ENCODE data around the gene ASIC2. TPM values are rescaled to one million over a fixed set of nuclear protein-coding genes. Genes with fewer than 3 reads are reported as not detected.

Gene ASIC2
- total RNA-seq, 1 experiment from 2014 or later: 0.09 TPM

DNA sequence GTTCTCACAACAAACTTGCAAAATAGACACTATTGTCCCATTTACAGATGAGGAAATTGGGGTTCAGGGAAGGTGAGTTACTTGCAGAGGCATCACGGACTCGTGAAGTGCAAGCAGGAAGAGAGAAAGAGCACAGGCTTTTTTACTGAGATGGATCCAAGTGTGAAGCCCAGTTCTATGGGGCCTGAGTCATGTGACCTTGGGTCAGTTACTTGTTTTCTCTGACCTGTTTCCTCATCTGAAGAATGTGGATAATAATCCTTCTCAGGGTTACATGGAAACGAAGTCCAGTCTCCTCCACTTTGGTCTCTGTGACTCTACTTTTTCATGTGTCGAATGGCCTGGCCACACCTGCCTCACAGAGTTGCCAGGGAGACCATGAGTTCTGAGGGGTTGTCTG lies 167.0 kb downstream of the ASIC2 start:
- Histone ChIP-seq H3K27me3 (ENCODE audit: insufficient read depth, low read depth) (peaks cover 52% of the 10 kb centered on the region), H3F3A (ENCODE audit: insufficient read depth, low read depth) (no peaks in the 10 kb centered on the region), H3K36me3 (ENCODE audit: low read depth) (no peaks in the 10 kb centered on the region), H3K4me2 (no peak overlapping the region), H3K4me3 (no peak overlapping the region), H2AFZ (no peak overlapping the region), H3K4me1 (replicated peaks; ENCODE audit: insufficient read depth) (no peaks in the 10 kb centered on the region), H3K79me2 (ENCODE audit: low read depth) (no peaks in the 10 kb centered on the region), H3K9me2 (ENCODE audit: insufficient read depth) (no peaks in the 10 kb centered on the region), H3K27ac (no peak overlapping the region), H4K20me1 (ENCODE audit: insufficient read depth) (no peaks in the 10 kb centered on the region), H3K9me3 (ENCODE audit: insufficient read depth, low read depth) (no peaks in the 10 kb centered on the region)
- POLR2A ChIA-PET (ENCODE audit: unreplicated experiment): no interaction called here
- intact Hi-C loops (cut with micrococcal nuclease; ENCODE audit: unreplicated experiment): loop anchor here (10.0 kb wide), 1 partner anchor 119 kb away; no protein-coding TSS in a partner anchor
- TF ChIP-seq EZH2 (IDR thresholded peaks at IDR 0.05; ENCODE audit: low read depth): no peak
- TF ChIP-seq, protein P1, sequence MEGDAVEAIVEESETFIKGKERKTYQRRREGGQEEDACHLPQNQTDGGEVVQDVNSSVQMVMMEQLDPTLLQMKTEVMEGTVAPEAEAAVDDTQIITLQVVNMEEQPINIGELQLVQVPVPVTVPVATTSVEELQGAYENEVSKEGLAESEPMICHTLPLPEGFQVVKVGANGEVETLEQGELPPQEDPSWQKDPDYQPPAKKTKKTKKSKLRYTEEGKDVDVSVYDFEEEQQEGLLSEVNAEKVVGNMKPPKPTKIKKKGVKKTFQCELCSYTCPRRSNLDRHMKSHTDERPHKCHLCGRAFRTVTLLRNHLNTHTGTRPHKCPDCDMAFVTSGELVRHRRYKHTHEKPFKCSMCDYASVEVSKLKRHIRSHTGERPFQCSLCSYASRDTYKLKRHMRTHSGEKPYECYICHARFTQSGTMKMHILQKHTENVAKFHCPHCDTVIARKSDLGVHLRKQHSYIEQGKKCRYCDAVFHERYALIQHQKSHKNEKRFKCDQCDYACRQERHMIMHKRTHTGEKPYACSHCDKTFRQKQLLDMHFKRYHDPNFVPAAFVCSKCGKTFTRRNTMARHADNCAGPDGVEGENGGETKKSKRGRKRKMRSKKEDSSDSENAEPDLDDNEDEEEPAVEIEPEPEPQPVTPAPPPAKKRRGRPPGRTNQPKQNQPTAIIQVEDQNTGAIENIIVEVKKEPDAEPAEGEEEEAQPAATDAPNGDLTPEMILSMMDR (conservative IDR thresholded peaks at IDR 0.05): no peak
- BruUV-seq (replicated peaks): no TSS peak
- no peak for DNase-seq
- CTCF ChIA-PET: no interaction called here

DNA sequence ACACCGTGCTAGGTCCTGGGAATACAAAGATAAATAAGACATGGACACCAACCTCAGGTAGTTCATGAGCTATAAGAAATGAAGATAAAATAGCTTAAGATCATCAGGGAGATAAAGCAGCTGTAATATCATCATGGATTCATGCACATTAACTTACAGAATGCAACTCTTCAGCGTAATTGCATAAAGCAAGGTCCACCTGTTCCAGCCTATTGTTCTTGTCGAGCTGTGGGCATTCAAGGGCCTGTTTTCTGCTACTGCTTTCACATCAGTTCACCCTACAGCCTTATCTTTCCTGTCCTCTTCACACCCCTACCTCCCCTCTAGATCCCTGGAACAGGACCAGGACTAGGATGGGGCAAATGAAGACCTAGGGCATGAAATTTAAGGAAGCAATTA lies 167.5 kb downstream of the ASIC2 start:
- DNase-seq: no peak
- Histone ChIP-seq H3K79me2 (ENCODE audit: low read depth) (no peaks in the 10 kb centered on the region), H3K9me3 (ENCODE audit: insufficient read depth, low read depth) (no peaks in the 10 kb centered on the region), H3K36me3 (ENCODE audit: low read depth) (no peaks in the 10 kb centered on the region), H3K4me2 (no peak overlapping the region), H3K9me2 (ENCODE audit: insufficient read depth) (no peaks in the 10 kb centered on the region), H3K4me1 (replicated peaks; ENCODE audit: insufficient read depth) (no peaks in the 10 kb centered on the region), H3K4me3 (no peak overlapping the region), H4K20me1 (ENCODE audit: insufficient read depth) (no peaks in the 10 kb centered on the region), H3K27ac (no peak overlapping the region), H2AFZ (no peak overlapping the region), H3F3A (ENCODE audit: insufficient read depth, low read depth) (no peaks in the 10 kb centered on the region), H3K27me3 (ENCODE audit: insufficient read depth, low read depth) (peaks cover 47% of the 10 kb centered on the region)
- intact Hi-C loops (cut with micrococcal nuclease; ENCODE audit: unreplicated experiment): loop anchor here (10.0 kb wide), 1 partner anchor 119 kb away; no protein-coding TSS in a partner anchor
- POLR2A ChIA-PET (ENCODE audit: unreplicated experiment): no interaction called here
- CTCF ChIA-PET: no interaction called here
- TF ChIP-seq EZH2 (IDR thresholded peaks at IDR 0.05; ENCODE audit: low read depth): no peak
- TF ChIP-seq, protein P1 (conservative IDR thresholded peaks at IDR 0.05): no peak
- no TSS peak for BruUV-seq (replicated peaks)

DNA sequence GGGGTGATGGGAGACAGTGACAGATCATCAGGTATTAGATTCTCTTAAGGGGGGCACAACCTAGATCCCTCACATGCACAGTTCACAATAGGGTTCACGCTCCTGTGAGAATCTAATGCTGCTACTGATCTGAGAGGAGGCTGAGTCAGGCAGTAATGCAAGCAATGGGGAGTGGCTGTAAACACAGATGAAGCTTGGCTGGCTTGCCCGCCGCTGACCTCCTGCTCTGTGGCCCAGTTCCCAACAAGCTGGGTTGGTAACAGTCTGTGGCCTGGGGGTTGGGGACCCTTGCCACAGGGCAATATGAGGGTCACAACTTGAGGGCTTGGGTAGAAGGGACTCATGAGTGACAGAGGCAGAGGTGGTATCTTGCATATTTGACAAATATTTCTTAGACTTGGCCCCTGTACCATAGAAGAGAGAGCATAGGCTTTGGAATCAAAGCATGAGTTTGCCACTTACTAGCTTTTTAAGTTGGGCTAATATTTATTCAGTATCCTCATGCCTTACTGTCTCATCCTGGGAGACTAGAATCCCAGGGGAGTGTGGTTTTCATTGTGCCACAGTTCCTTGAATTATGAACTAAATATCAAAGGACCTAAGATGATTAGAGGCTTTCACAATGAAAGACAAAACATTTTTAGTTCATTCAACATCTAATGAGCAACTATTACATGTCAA lies 168.1 kb downstream of the ASIC2 start:
- no peaks in the 10 kb centered on the region for H3K4me1 ChIP-seq (replicated peaks; ENCODE audit: insufficient read depth)
- TF ChIP-seq EZH2 (IDR thresholded peaks at IDR 0.05; ENCODE audit: low read depth): no peak
- TF ChIP-seq, protein P1 (conservative IDR thresholded peaks at IDR 0.05): no peak
- CTCF ChIA-PET: no interaction called here
- H2AFZ ChIP-seq: no peak overlapping the region
- intact Hi-C loops (cut with micrococcal nuclease; ENCODE audit: unreplicated experiment): loop anchor here (10.0 kb wide), 1 partner anchor 120 kb away; no protein-coding TSS in a partner anchor
- no TSS peak for BruUV-seq (replicated peaks)
- no peaks in the 10 kb centered on the region for H3K9me3 ChIP-seq (ENCODE audit: insufficient read depth, low read depth)
- POLR2A ChIA-PET (ENCODE audit: unreplicated experiment): no interaction called here
- H3K4me3 ChIP-seq: no peak overlapping the region
- no peak overlapping the region for H3K4me2 ChIP-seq
- H3K79me2 ChIP-seq (ENCODE audit: low read depth): no peaks in the 10 kb centered on the region
- H3K27me3 ChIP-seq (ENCODE audit: insufficient read depth, low read depth): peaks cover 42% of the 10 kb centered on the region
- peak in 1 of 2 experiments; percentile 23 for DNase-seq
- H3K9me2 ChIP-seq (ENCODE audit: insufficient read depth): no peaks in the 10 kb centered on the region
- no peaks in the 10 kb centered on the region for H3K36me3 ChIP-seq (ENCODE audit: low read depth)
- H3F3A ChIP-seq (ENCODE audit: insufficient read depth, low read depth): no peaks in the 10 kb centered on the region
- no peaks in the 10 kb centered on the region for H4K20me1 ChIP-seq (ENCODE audit: insufficient read depth)
- H3K27ac ChIP-seq: no peak overlapping the region
